ENCODE results near the gene MME.

The MME gene

GRCh38 chr3:155153242-155154186, 73.4 kb downstream of the MME start:
- no peak for DNase-seq

- DNase-seq, result no peak
These were observed 74.1 kb downstream of the MME start for GRCh38 chr3:155154255-155154654.

- DNase-seq, result no peak
These were observed 78.4 kb downstream of the MME start for GRCh38 chr3:155158346-155159037.

GRCh38 chr3:155159301-155159700, 79.2 kb downstream of the MME start:
- DNase-seq, result no peak

- DNase-seq, result no peak
These were observed 81.6 kb downstream of the MME start for GRCh38 chr3:155161640-155162292.

- no peak for DNase-seq
These were observed 84.2 kb downstream of the MME start for GRCh38 chr3:155164306-155164705.

- DNase-seq, result no peak
These were observed 86.3 kb downstream of the MME start for GRCh38 chr3:155166441-155166840.

GRCh38 chr3:155169197-155169596, 89.1 kb downstream of the MME start:
- no peak for DNase-seq

- no peak for DNase-seq
These were observed 93.7 kb downstream of the MME start for GRCh38 chr3:155173771-155174170.

GRCh38 chr3:155178810-155179436, 98.8 kb downstream of the MME start:
- DNase-seq, result no peak

- DNase-seq, result no peak
These were observed 99.3 kb downstream of the MME start for GRCh38 chr3:155179437-155179827.

- no peak for DNase-seq
These were observed 100.0 kb downstream of the MME start for GRCh38 chr3:155179966-155180757.

GRCh38 chr3:155182467-155182866, 102.3 kb downstream of the MME start:
- DNase-seq, result no peak

GRCh38 chr3:155184011-155184410, 103.9 kb downstream of the MME start:
- DNase-seq, result no peak

- DNase-seq, result no peak
These were observed 105.5 kb downstream of the MME start for GRCh38 chr3:155185631-155186071.

GRCh38 chr3:155188031-155188430, 107.9 kb downstream of the MME start:
- no peak for DNase-seq

- no peak for DNase-seq
These were observed 109.4 kb downstream of the MME start for GRCh38 chr3:155189478-155189877.

- DNase-seq, result no peak
These were observed 110.6 kb downstream of the MME start for GRCh38 chr3:155190691-155191090.

GRCh38 chr3:155192957-155193746, 113.0 kb downstream of the MME start:
- DNase-seq, result no peak

- no peak for DNase-seq
These were observed 113.7 kb downstream of the MME start for GRCh38 chr3:155193868-155194267.
